Loucy (cell line): ENCODE results near the gene GPR32.

Source experiments
- CTCF ChIP-seq: fragments of 200-600 bp; sonication (generic); conservative IDR thresholded peaks from 2 replicates; pipeline ENCODE4 v1.5.1; 2014; ENCODE audit warnings: mild to moderate bottlenecking, antibody characterized with exemption, low read length
- EZH2phosphoT487 ChIP-seq: fragments of 200-600 bp; IDR thresholded peaks from 2 replicates; pipeline ENCODE4 v1.6.1; 2018; ENCODE audit warnings: antibody characterized with exemption, mild to moderate bottlenecking, moderate library complexity, borderline replicate concordance

DNA sequence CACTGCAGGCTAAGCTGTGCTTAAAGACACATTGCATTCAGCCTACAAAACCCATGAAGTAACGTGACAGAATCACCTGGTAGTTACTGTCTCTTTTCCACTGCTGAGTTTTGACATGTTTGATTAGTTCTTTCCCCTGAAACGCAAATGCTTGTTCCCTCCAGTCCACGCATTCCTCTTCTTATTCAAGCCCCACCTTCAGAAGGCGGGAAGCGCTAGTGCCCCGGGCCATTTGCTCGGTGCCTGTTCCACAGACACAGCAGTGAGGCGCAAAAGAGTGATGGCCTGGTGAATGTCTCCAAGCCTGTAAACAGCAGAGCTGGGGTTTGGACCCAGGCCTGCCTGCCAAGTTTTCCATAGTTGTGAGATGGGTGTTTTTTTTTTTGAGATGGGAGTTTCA is 30.8 kb downstream of the GPR32 start:
- TF ChIP-seq CTCF (no peak), EZH2phosphoT487 (no peak)
